Prostate gland (tissue), 2 donors: ENCODE results near the gene TMEM147. TPM values are rescaled to one million over a fixed set of nuclear protein-coding genes. Genes with fewer than 3 reads are reported as not detected.

ENCODE experiments used
- DNase-seq: peaks from one replicate; pipeline ENCODE4 v3.0.0-alpha.2; 2019; ENCODE audit warnings: low spot score
- H3K27ac ChIP-seq, 2 donors: fragments of 200-600 bp; sonication (generic); 2 replicates each; pipeline ENCODE4 v1.5.1; 2017 to 2019
- H3K27me3 ChIP-seq: fragments of 200-600 bp; sonication (generic); replicated peaks from 2 replicates; pipeline ENCODE4 v1.5.1; 2019; ENCODE audit not compliant: insufficient read depth
- H3K36me3 ChIP-seq, 2 donors: fragments of 200-600 bp; sonication (generic); 1 replicate in 1 of 2; 2 replicates in 1 of 2; pipeline versions ENCODE4 v1.5.1 to v1.8.1; 2017 to 2019
- H3K4me1 ChIP-seq: fragments of 200-600 bp; sonication (generic); replicated peaks from 2 replicates; pipeline ENCODE4 v1.5.1; 2019
- H3K4me3 ChIP-seq, 2 donors: fragments of 200-600 bp; sonication (generic); 2 replicates each; pipeline ENCODE4 v1.5.1; 2017 to 2019
- H3K9me3 ChIP-seq: fragments of 200-600 bp; sonication (generic); 2 replicates; pipeline ENCODE4 v1.5.1; 2017
- CTCF ChIP-seq, 4 experiments: fragments of 200-600 bp in 2 of 4; fragments of 450-650 bp in 2 of 4; sonication (generic) in 2 of 4; IDR thresholded peaks; 1 replicate in 3 of 4; 2 replicates in 1 of 4; pipeline ENCODE4 v1.5.1; 2016 to 2019; ENCODE audit warnings: antibody characterized with exemption in 4 of 4, mild to moderate bottlenecking in 2 of 4, moderate library complexity in 2 of 4
- POLR2A ChIP-seq: fragments of 450-650 bp; IDR thresholded peaks from one replicate; pipeline ENCODE4 v1.6.1; 2016; ENCODE audit warnings: antibody characterized with exemption, mild to moderate bottlenecking
- POLR2AphosphoS5 ChIP-seq: sonication (generic); formaldehyde crosslinking; IDR thresholded peaks from one replicate; pipeline ENCODE4 v1.6.1; 2017; ENCODE audit warnings: antibody characterized with exemption
- WGBS: methylation state at CpG from one replicate; pipeline ENCODE4 v1.1.5; 2018; 5-methylcytosine and 5-hydroxymethylcytosine counted together
- intact Hi-C: fragments of 100-400 bp; cut with DNase I; formaldehyde crosslinking; loops from one replicate; pipeline ENCODE4 v1.14.2; 2022
- total RNA-seq, 2 donors: library from RNA; depleted of rRNA; stranded (reverse); fragments of >200 nt; gene quantifications; one replicate each; pipeline ENCODE4 v1.1.0, GENCODE V29; 2016

The TMEM147 gene
- total RNA-seq, 2 donors from 2014 or later: 105 to 120 TPM

GRCh38 chr19:35525873-35526272 lies 19.6 kb upstream of the TMEM147 start:
- intact Hi-C loops: no loop called here
- no peak for DNase-seq
- H3K27ac ChIP-seq: no peak overlapping the region
- no peak overlapping the region for H3K4me3 ChIP-seq
- TF ChIP-seq POLR2A: no peak
- H3K27me3 ChIP-seq: no peaks in the 10 kb centered on the region
- no peaks in the 10 kb centered on the region for H3K9me3 ChIP-seq
- 85% methylated on average over 4 of the region's 4 CpGs for WGBS
- H3K4me1 ChIP-seq: no peaks in the 10 kb centered on the region
- H3K36me3 ChIP-seq: no peaks in the 10 kb centered on the region

- TF ChIP-seq POLR2A: no peak
- TF ChIP-seq CTCF (IDR thresholded peaks at IDR 0.05): no peak
- no peak for TF ChIP-seq POLR2AphosphoS5
- WGBS: 83% methylated on average over 11 of the region's 11 CpGs
- no peaks in the 10 kb centered on the region for H3K27me3 ChIP-seq
- intact Hi-C loops: no loop called here
- no peaks in the 10 kb centered on the region for H3K36me3 ChIP-seq
- no peak within 1 kb of the TSS for H3K4me3 ChIP-seq
- no peaks in the 10 kb centered on the region for H3K4me1 ChIP-seq
- H3K9me3 ChIP-seq: no peaks in the 10 kb centered on the region
- DNase-seq: no peak
- H3K27ac ChIP-seq: no peak within 1 kb of the TSS
Measured at GRCh38 chr19:35528218-35529038, 17.0 kb upstream of the TMEM147 start, which contains the start of gene SBSN. TSS of gene SBSN (minus strand) at chr19:35528311. CDS start at chr19:35528281, 30 bp downstream.

- Histone ChIP-seq H3K4me1 (no peaks in the 10 kb centered on the region), H3K9me3 (no peaks in the 10 kb centered on the region), H3K27ac (no peak overlapping the region), H3K4me3 (no peak overlapping the region), H3K36me3 (no peaks in the 10 kb centered on the region), H3K27me3 (no peaks in the 10 kb centered on the region)
- intact Hi-C loops: no loop called here
- TF ChIP-seq CTCF (IDR thresholded peaks at IDR 0.05) (no peak), POLR2A (no peak), POLR2AphosphoS5 (no peak)
- WGBS: 31% methylated on average over 19 of the region's 19 CpGs
- no peak for DNase-seq
Measured at GRCh38 chr19:35529241-35530218, 15.9 kb upstream of the TMEM147 start.

GRCh38 chr19:35531291-35531690 lies 14.1 kb upstream of the TMEM147 start:
- WGBS: 42% methylated on average over 6 of the region's 6 CpGs
- Histone ChIP-seq H3K9me3 (no peaks in the 10 kb centered on the region), H3K4me1 (no peaks in the 10 kb centered on the region), H3K27ac (no peak overlapping the region), H3K27me3 (no peaks in the 10 kb centered on the region), H3K4me3 (no peak overlapping the region), H3K36me3 (no peaks in the 10 kb centered on the region)
- TF ChIP-seq POLR2AphosphoS5: no peak
- intact Hi-C loops: no loop called here
- no peak for DNase-seq

- no peak within 1 kb of the TSS for H3K4me3 ChIP-seq
- no peak within 1 kb of the TSS for H3K27ac ChIP-seq
- intact Hi-C loops: no loop called here
- TF ChIP-seq POLR2A (no peak), POLR2AphosphoS5 (no peak), CTCF (IDR thresholded peaks at IDR 0.05) (no peak)
- no peaks in the 10 kb centered on the region for H3K27me3 ChIP-seq
- no peaks in the 10 kb centered on the region for H3K9me3 ChIP-seq
- 29% methylated on average over 39 of the region's 39 CpGs for WGBS
- no peaks in the 10 kb centered on the region for H3K4me1 ChIP-seq
- DNase-seq: no peak
- H3K36me3 ChIP-seq: no peaks in the 10 kb centered on the region
Measured at GRCh38 chr19:35533201-35533821, 12.1 kb upstream of the TMEM147 start, which contains the start of gene GAPDHS. TSS of gene GAPDHS (plus strand) at chr19:35533456. CDS start at chr19:35533528, 72 bp downstream.
